Lung microvascular endothelial cell (primary cell): ENCODE data around the gene PLTP. TPM values are rescaled to one million over a fixed set of nuclear protein-coding genes. Genes with fewer than 3 reads are reported as not detected.
"Not testable (repeated sequence)": the region's sequence is repeated elsewhere in the genome, so short reads cannot be mapped to it uniquely, and the experiment has no call there.

Source experiments
- DNase-seq, 2 donors: peaks; one replicate each; pipeline versions ENCODE4 v3.0.0 to v3.0.0-alpha.2; 2010; ENCODE audit warnings: low read depth in 2 of 2
- total RNA-seq: library from RNA; depleted of rRNA; stranded (reverse); fragments of >200 nt; gene quantifications from 2 replicates; pipeline ENCODE4 v1.2.1, GENCODE V29; 2014

Gene PLTP
- total RNA-seq, 1 donor from 2014 or later: 4.4 TPM

DNA sequence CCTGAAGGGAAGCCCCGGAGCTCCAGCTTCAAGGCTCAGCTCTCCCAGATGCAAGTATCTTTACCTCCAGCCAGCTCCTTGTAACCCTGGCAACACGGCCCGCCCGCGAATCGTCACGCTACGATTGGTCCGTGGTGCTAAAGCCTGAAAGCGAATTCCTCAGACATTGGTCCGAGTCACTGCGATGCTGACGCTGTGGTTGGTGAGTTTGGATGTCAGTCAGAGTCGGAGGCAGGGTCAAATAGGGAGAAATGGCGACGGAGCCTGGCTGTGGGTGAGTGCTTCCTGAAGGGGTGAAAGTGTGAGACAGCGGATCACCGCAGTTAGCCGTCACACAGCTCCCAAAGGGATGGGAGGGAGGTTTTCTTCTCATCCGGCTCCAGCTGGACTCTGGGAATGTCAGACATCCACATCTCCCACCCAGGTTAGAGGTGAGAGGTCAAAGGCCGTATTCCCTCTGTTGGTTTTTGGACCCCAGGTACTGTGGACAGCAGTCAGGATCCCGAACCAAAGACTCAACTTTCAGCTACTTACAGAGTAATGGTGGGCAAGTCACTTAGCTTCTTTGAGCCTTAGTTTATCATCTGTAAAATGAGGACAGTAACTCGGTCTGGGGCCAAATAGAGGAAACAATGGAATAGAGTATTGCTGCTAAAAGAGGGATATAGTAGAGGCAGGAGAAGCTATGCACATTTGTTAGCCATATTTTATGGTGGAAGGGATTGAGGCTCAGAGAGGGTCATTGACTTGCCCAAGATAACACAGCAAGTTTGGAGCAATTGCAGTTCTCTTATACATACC lies 30.8 kb downstream of the PLTP start, which contains the start of gene ZSWIM1:
Gene ZSWIM1 (plus strand): TSS at position 240 of the 801 bp plus-strand sequence. CDS start 1,366 bp downstream, outside the sequence.
- DNase-seq: peak; percentile 99

DNA sequence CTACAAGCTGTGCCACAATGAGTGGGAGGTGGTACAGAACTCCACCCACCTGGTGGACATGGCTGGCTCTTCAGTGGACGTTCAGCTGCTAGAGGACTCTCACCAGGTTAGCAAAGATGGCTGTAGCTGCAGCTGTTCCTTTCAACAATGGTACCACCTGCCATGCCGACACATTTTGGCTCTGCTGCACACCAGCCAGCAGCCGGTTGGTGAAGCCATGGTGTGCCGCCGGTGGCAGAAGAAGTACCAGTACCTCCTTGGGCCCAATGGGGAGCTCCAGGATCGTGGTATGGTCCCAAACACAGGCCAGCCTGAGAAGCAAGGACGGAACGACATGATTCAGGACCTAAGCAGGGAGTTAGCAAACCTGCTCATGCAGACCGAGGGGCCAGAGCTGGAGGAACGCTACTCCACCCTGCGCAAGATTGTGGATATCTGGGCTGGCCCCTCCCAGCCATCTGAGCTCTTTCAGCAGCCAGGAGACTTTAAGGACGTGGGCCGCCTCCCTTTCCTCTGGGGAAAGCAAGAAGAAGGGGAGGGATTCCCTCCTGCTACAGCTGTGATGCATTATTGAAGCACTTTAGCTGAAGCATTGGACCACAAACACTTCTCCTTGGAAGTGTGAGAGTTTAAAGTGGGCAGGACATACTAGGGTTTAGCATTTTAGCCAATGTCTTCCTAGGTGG lies 33.7 kb downstream of the PLTP start:
- DNase-seq: no peak

DNA sequence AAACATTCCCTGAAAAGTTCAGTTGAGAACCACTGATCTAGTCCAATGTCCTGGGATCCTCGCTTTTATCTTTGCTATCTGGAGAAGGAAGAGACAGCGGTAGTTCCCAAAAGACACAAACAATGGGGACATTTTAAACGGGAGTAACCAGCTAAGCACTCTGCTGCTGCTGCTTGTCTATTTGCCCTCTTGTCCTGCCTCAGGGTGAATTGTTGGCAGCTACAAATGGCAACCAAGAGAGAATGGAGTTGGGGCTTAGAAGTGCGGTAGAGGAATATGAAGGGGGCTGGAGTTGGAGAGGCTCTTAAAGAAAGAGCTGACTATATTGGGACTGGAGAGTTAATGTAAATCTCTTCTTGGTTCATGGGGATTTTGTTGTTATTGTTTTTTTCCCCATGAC lies 37.4 kb downstream of the PLTP start:
- DNase-seq: no peak

DNA sequence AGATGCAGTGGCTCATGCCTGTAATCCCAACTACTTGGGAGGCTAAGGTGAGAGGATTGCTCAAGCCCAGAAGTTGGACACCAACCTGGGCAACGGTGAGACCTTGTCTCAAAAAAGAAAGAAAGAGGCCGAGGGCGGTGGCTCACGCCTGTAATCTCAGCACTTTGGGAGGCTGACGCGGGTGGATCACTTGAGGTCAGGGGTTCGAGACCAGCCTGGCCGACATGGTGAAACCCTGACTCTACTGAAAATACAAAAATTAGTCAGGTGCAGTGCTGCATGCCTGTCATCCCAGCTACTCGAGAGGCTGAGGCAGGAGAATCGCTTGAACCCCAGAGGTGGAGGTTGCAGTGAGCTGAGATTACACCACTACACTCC lies 37.9 kb downstream of the PLTP start:
- DNase-seq: not testable (repeated sequence)

DNA sequence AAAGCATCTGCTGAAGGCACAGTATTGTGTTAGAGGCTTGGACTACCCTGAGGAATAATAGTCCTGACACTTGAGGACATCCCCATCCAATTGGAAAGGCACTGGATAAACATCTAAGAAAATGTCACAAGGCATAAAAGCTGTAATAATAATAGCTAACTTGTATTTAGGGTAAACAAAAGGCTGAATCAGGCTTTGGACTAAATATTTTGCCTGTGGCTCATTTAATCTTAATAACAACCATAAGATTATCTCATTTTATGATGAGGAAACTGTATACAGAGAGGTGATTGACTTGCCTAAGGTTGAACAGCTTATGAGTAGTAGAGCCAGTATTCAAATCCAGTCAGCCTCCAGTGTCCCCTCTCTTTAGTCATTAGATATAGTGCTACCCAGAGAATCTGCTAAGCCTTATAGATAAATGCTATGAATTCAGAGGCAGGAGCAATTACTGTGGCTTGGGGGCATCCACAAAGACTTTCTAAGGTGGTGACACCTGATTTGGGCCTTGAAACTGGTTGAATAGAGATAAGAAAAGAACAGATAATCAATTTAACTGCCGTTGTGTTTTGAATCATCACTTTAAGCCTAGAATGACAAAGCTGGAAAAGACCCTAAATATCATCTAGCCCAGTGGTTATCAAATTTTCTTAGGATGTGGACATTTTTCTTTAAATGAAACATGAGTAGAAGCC lies 38.4 kb downstream of the PLTP start:
- DNase-seq: no peak

DNA sequence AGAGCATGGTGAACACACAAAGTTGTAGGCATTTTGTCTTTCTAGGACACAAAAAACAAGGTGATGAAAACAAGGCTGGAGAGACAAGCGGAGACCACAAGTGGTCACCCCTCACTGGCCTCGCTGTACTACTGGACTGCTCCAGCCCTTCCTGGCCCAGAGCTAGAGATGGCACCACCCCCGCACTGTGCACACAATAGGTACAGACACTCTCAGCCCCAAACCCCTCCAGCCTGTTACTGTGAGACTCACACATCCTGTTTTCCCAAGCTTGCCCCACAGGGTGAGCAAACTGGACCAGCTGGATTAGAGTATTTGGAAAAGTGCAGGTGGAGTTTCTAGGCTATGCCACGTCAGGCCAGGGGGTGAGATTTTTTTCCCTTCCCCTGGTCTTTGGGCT lies 39.3 kb downstream of the PLTP start:
- no peak for DNase-seq

DNA sequence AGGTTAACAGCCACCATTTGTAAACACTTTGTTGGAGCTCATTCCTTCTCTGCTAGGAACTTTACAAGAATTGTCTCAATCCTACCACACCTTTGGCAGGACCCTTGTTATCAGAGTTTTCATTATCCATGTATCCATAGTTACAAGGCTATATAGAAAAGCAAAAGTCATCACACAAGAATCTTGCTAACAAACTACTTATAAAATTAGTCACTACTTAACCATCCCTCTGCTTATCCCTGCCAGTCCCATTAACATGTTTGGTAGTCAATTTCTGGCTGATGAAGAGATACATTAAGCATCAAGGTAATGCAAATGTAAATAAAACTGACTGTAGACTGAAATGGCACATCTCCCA lies 44.2 kb downstream of the PLTP start:
- DNase-seq: peak in 1 of 2 donors; percentile 25

DNA sequence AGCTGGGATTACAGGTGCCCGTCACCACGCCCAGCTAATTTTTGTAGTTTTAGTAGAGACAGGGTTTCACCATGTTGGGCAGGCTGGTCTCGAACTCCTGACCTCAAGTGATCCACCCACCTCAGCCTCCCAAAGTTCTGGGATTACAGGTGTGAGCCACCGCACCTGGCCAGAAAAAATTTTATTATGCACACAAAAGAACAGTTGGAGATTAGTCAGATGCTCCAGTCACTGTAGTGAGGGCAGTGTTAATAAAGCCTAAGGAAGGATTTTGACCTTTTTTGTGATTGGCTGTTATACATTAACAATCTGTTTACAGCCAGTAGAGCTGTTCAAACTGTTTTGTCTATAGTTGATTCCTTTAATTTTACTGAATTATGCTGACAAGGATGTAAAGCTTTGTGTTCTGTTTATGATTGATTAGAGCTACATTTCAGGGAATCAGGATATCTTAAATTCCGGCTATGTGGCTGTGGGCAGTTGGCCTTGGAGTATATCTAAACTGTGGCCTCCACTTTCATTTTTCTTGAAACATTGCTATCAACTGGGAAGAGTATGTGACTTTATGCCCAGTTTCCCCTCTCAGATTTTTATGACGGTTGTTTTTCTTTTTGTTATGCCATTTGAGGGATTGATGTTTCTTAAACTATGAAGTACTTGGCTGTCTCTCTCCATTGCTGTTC lies 44.7 kb downstream of the PLTP start:
- DNase-seq: no peak

DNA sequence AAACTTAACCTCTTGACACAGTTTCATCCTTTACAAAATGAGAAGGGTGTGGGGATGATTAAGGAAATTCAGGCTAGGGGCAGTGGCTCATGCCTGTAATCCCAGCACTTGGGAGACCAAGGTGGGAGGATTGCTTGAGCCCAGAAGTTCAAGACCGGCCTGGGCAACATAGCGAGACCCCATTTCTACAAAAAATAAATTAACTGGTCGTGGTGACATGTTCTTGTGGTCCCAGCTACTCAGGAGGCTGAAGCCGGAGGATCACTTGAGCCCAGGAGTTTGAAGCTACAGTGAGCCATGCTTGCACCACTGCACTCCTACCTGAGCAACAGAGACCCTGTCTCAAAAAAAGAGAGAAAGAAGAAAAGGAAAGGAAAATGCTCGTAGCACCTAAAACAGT lies 45.5 kb downstream of the PLTP start:
- DNase-seq: no peak

DNA sequence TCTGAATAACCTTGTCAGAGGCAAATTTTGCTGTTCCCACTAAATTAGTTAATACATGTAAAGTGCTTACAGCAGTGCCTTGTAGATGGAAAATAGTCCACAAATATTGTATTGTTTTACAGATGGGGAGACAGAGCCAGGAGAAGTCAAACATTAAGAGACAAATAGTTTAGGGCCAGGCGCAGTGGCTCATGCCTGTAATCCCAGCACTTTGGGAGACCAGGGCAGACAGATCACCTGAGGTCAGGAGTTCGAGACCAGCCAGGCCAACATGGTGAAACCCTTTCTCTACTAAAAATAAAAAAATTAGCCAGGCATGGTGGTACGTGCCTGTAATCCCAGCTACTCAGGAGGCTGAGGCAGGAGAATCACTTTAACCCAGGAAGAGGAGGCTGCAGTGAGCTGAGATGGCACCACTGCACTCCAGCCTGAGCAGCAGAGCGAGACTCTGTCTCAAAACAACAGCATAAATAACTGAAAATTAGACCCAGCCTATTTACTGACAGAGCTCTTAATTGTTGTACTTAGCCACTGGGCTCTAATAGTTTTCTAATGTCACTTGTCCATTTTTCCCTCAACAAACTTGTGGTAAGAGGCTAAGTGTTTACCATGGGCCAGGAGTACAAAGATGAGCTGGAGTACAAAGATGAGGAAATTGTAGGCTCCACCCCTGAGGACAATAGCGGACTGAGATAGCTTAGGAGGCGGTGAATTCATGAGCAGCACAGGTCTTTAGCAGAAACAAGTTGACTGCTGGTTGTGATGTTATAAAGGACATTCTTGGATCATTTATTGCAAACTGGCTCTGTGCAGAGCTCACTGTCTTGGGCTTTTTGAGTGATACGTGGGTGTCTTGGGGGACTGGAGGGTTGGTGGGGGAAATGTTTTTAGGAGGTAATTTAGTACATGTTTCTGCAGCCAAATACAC lies 48.1 kb downstream of the PLTP start:
- no peak for DNase-seq

DNA sequence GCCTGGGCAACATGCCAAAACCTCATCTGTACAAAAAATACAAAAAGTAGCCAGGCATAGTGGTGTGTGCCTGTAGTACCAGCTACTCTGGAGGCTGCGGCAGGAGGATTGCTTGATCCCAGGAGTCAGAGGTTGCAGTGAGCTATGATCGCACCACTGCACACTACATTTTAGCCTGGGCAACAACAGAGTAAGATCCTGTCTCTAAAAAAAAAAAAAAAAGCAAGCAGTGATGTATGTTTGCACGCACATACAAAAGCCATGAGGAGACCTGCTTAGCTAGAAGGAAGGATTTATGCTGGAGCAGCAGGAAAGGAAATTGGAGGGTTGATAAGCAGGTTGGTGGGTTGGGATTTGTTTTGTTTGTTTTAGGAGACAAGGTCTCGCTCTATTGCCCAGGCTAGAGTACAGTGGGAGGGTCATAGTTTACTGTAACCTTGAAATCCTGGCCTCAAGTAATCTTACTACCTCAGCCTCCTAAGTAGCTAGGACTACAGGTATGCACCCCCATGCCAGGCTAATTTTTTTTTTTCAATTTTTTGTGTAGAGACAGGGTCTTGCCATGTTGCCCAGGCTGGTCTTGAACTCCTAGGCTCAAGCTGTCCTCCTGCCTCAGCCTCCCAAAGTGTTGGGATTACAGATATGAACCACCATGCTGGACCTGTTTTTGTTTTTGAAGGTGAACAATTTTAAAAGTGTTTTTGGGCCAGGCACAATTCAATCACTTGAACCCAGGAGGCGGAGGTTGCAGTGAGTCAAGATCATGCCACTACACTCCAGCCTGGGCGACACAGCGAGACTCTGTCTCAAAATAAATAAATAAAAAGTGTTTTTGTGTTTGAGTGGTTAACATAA lies 50.5 kb downstream of the PLTP start:
- peak; percentile 41 to 76 for DNase-seq

DNA sequence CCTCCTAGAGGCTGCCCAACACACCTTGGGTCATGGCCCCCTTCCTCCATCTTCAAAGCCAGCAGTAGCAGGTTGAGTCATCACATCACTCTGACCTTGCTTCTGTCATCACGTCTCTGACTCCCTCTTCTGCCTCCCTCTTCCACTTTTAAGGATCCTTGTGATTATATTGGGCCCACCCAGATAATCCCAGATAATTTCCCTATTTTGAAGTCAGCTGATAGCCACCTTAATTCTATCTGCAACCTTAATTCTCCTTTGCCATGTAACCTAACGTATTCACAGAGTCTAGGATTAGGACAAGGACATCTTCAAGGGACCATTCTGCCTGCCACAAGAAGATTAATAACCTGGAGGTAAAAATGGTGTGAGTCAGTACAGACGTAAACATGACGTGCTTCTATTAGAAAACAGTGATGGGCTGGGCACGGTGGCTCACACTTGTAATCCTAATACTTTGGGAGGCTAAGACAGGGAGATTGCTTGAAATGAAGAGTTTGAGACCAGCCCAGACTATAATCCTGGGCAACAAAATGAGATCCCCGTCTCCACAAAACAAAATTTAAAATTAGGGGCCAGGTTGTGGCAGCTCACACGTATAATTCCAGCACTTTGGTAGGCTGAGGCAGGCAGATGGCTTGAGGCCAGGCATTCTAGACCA lies 51.3 kb downstream of the PLTP start:
- DNase-seq: peak in 1 of 2 donors; percentile 20

DNA sequence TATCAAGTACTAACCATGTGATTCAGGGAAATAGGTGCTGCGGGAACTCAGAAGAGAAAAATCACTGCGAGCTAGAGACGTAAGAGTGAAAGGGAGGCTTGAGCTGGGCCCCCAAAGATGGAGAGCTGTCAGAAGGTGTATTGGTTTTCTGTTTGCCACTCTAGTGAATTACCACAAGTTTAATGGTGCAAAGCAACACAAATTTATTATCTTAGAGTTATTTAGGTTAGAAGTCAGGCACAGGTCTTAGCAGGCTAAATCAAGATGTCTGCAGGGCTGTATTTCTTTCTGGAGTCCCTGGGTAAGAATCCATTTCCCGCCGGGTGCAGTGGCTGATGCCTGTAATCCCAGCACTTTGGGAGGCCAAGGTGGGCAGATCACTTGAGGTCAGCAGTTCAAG lies 52.0 kb downstream of the PLTP start:
- no peak for DNase-seq

DNA sequence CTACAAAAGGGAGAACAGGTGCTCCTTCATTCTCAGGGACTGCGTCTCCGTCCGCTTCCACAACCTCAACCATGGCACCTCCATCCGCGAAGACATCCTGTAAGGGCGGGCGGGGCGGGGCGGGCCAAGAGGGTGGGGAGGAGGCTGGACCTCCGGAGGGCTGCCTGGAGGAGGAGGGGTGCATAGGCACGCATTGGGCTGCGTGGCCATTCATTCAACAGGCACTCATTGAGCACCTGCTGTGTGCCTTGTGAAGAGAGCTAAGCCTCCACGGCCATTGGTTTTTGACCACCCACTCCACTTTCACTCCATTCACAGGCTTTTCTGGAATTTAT lies 54.1 kb downstream of the PLTP start:
- DNase-seq: peak in 1 of 2 donors; percentile 5

DNA sequence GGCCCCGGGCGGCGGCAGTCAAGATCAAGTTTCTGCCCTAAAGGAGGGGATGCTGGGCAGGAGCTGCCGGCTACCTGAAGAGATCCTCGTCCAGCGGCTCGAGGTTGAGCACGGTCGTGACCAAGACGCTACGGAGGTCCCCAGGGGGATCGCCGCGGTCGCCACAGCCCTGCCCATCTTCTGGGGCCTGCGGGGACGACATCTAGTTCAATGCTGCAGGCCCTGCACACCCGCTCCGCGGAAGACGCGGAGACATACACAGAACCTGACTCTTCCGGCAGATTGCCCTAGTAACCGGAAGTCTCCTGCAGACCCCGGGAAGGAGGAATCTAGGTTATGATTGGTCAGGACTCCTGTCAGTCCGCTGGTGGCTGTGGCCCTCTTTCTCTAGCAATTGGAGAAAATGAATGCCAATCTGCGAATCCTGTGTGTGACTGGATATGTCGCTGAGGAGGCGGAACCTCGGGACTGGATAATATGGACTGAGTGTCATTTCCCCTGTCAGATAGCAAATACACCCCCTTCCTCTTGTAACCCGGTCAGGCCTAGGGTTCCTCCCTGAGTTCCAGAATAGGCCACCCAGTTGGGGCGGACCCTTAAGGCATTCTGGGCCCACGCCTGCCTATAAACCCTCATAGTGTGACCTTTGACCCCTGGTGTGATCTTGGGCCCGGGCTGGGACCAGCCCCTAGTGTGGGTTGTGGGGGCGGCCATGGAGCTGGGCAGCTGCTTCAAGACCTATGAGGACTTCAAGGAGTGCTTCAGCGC lies 54.7 kb downstream of the PLTP start, which contains the start of the genes ACOT8 and ZSWIM3:
Gene ACOT8 (minus strand): TSS at position 279 of the 768 bp plus-strand sequence. CDS start 77 bp downstream, at position 202.
Gene ZSWIM3 (plus strand): TSS at position 501 of the 768 bp plus-strand sequence. CDS start 212 bp downstream, at position 713.
- peak; percentile 100 for DNase-seq

DNA sequence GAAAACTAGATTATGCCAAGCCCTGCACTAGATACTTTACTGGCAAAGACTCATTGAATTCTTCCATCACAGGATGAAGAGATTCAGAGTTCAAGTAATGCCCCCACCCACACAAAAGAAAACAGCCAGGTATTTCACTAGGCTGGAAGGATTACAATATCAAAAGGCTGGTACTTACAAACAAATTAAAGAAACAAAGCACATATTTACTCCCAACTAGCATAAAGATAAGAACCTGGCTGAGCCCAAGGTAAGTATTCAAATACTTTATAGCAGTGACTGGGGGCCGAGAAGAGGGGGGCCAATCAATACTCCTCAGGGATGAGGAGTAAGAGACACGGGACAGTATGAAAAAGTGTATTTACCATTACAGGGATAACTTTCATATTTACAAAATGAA lies 58.5 kb downstream of the PLTP start:
- no peak for DNase-seq

DNA sequence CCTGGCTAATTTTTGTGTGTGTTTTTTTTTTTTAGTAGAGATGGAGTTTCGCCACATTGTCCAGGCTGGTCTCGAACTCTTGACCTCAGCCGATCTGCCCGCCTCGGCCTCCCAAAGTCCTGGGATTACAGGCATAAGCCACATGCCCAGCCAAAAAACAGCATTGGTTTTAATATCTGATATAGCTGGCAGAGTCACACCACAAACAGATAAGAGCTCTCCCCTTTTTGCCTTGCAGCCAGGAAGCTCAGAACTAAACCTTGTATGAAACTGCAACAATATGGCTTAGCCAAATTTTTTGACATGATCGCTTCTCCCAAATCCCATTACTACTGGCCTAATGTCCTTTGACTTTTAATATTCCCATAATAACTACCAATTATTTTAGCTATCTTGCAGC lies 59.6 kb downstream of the PLTP start:
- no peak for DNase-seq

DNA sequence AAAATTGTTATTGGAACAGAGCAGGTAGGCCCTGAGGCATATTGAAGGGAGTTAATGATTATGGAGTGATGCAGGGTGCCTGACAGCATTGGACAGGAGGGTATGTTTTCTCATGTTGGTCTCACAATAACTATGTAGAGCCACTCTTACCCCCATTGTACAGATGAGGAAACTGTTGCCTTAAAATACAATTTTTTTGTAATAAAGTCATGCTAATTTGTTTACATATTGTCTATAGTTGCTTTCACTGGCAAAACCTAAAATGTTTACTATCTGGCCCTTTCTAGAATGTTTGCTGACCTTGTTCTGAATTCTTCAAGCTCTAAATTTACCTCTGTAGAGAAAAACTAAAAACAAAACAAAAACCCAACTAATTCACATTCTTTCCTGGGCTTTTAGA lies 60.5 kb downstream of the PLTP start:
- no peak for DNase-seq
